HFFc6 (cell line): ENCODE results near the gene EVI5L. TPM values are rescaled to one million over a fixed set of nuclear protein-coding genes. Genes with fewer than 3 reads are reported as not detected.
"Not testable (repeated sequence)": the region's sequence is repeated elsewhere in the genome, so short reads cannot be mapped to it uniquely, and the experiment has no call there.

ENCODE experiments used
- DNase-seq: peaks from one replicate; pipeline ENCODE4 v3.0.0-alpha.2; 2018
- H3K27ac Mint-ChIP-seq: 2 replicates; pipeline ENCODE4 v1.8.0; 2020; ENCODE audit warnings: mild to moderate bottlenecking, mixed read lengths
- H3K27me3 Mint-ChIP-seq: 2 replicates; pipeline ENCODE4 v1.8.0; 2021; ENCODE audit warnings: mild to moderate bottlenecking, moderate library complexity, mixed read lengths; ENCODE audit not compliant: insufficient read depth
- H3K36me3 Mint-ChIP-seq: 2 replicates; pipeline ENCODE4 v1.8.0; 2021; ENCODE audit warnings: low read depth, mixed read lengths
- H3K4me1 Mint-ChIP-seq: 2 replicates; pipeline ENCODE4 v1.8.0; 2020; ENCODE audit warnings: low read depth, mixed read lengths
- H3K4me3 Mint-ChIP-seq: 2 replicates; pipeline ENCODE4 v1.8.0; 2020; ENCODE audit warnings: mild to moderate bottlenecking, moderate library complexity, mixed read lengths
- H3K9me3 Mint-ChIP-seq: 2 replicates; pipeline ENCODE4 v1.8.0; 2020; ENCODE audit warnings: mild to moderate bottlenecking, mixed read lengths
- total RNA-seq, 6 experiments: library from RNA; stranded (reverse); fragmentation: NEBNext Ultra II Directional; extraction: Animal tissue kit (Norgen Biotek cat#: 25700); gene quantifications; 2 replicates in 1 of 6; 3 replicates in 5 of 6; pipeline ENCODE4 v1.2.3, GENCODE V29; 2021
- TF ChIP-seq, protein P1 (sequence below): fragments of 200-600 bp; sonication (generic); IDR thresholded peaks from 2 replicates; pipeline ENCODE4 v1.5.0; 2021; ENCODE audit warnings: antibody characterized with exemption, mild to moderate bottlenecking

Gene EVI5L
- total RNA-seq, 6 experiments from 2014 or later: 26.4 to 33.0 (median 27.7) TPM

DNA sequence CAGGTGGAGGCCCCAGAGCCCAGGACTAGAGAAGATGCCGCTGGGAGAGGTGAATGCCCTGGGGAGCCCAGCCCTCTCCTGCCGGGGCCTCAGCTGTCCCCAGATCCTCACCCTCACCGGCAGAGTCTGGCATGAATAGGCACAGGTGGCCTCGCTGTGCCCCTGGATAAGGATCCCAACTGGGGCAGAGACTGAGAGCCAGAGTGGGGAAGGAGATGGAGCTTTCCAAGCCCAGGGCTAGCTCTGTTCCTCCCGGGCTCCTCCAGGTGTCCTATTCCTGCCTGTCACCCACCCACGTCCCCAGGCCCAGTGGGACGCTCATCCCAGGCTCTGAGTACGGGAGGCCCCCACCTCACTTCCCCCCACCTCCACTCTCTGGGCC lies 27.7 kb downstream of the EVI5L start:
- Mint-ChIP-seq H3K4me3 (no peak overlapping the region), H3K36me3 (no peaks in the 10 kb centered on the region), H3K4me1 (peaks cover 6% of the 10 kb centered on the region; the same call in 1 of the 2 replicates), H3K27me3 (peaks cover 7% of the 10 kb centered on the region), H3K9me3 (no peaks in the 10 kb centered on the region), H3K27ac (no peak overlapping the region)
- TF ChIP-seq, protein P1, sequence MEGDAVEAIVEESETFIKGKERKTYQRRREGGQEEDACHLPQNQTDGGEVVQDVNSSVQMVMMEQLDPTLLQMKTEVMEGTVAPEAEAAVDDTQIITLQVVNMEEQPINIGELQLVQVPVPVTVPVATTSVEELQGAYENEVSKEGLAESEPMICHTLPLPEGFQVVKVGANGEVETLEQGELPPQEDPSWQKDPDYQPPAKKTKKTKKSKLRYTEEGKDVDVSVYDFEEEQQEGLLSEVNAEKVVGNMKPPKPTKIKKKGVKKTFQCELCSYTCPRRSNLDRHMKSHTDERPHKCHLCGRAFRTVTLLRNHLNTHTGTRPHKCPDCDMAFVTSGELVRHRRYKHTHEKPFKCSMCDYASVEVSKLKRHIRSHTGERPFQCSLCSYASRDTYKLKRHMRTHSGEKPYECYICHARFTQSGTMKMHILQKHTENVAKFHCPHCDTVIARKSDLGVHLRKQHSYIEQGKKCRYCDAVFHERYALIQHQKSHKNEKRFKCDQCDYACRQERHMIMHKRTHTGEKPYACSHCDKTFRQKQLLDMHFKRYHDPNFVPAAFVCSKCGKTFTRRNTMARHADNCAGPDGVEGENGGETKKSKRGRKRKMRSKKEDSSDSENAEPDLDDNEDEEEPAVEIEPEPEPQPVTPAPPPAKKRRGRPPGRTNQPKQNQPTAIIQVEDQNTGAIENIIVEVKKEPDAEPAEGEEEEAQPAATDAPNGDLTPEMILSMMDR: no peak
- no peak for DNase-seq

DNA sequence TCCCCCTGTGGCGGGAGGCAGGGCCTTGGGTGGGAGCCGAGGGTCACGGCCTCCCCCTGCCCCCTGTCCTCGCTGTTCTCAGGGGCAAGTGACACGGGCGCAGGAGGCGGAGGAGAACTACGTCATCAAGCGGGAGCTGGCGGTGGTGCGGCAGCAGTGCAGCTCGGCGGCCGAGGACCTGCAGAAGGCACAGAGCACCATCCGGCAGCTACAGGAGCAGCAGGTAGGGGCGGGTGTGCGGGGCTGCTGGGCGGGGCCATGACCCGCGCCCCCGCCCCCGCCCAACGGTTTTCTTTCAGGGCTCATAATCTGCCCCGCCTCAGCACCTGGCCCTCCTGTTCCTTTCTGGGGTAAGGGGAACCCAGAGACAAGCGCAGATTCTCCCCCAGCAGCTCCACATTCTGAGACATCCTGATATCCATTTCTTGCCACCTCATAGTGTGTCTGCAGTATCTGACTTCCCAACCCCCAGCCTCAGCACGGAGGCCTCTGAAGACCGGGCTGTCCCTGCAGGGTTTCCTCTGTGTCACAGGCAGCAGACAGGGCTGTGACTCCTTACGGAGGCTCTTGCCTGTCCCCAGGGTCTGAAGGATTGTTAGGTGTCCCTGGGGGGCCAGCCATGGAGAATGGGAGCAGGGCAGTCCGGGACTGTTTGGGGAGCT lies 28.2 kb downstream of the EVI5L start:
- H3K36me3 Mint-ChIP-seq: no peaks in the 10 kb centered on the region
- no peak overlapping the region for H3K4me3 Mint-ChIP-seq
- TF ChIP-seq, protein P1: no peak
- no peak for DNase-seq
- no peaks in the 10 kb centered on the region for H3K9me3 Mint-ChIP-seq
- peaks cover 4% of the 10 kb centered on the region for H3K27me3 Mint-ChIP-seq
- H3K27ac Mint-ChIP-seq: no peak overlapping the region
- H3K4me1 Mint-ChIP-seq: 0 out of 2 replicates have a peak, but pooled peaks cover under 1% of the 10 kb centered on the region

DNA sequence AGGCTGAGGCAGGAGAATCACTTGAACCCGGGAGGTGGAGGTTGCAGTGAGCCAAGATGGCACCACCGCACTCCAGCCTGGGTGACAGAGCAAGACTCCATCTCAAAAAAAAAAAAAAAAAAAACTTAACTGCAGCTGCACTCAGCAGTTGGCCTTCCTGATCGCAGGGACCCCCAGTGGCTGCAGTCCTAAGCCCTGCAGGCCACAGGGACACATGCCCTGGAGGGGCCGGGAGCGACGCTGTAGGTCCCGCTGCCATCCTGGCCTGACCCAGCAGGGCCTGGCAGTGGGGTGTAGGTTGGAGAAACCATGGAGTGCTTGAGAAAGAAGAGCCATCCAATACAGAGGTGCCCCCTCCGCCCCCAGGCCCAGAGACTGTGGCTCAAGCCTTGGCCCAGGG lies 29.1 kb downstream of the EVI5L start:
- not testable (repeated sequence) for H3K4me1 Mint-ChIP-seq, DNase-seq, H3K27me3 Mint-ChIP-seq, H3K4me3 Mint-ChIP-seq, H3K9me3 Mint-ChIP-seq, H3K27ac Mint-ChIP-seq, H3K36me3 Mint-ChIP-seq

DNA sequence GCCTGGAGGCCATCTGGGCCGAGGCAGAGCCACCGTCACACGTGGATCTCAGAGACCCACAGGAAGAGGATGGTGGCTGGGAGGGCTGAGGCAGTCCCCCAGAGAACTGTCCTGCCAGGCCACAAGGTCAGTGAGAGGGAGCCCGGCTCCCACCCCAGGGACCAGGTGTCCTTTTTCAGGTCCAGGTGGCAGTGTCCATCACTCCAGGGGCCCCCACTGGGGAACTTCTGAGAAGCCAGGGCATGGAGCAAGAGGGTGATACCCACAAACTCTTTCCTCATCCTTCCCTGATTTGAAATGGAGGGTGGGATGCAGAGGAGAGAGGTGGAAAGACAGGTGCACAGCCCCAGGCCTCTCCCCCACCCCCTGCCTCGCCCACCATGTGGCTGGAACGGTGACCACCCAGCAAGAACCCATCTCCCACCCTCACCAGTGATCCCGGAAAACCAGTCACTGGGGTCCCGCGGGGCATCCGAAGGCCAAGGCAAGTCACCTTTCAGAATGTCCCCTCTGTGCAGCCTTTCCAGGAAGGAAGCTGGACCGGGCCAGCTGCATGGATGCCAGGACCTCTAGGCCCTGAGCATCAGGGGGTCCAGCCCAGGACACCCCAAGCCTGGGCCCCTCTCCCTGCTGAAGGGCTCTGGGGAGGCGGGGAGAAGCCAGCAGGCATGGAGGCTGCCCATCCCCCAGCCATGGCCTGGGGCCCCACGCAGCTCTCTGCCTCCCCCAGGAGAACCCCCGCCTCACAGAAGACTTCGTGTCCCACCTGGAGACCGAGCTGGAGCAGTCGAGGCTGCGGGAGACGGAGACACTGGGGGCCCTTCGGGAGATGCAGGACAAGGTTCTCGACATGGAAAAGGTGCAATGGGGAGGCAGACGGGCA lies 30.1 kb downstream of the EVI5L start:
- Mint-ChIP-seq H3K4me1 (no peaks in the 10 kb centered on the region), H3K9me3 (no peaks in the 10 kb centered on the region), H3K36me3 (no peaks in the 10 kb centered on the region), H3K4me3 (no peak overlapping the region), H3K27ac (no peak overlapping the region), H3K27me3 (peaks cover 4% of the 10 kb centered on the region)
- DNase-seq: no peak
- TF ChIP-seq, protein P1: no peak

DNA sequence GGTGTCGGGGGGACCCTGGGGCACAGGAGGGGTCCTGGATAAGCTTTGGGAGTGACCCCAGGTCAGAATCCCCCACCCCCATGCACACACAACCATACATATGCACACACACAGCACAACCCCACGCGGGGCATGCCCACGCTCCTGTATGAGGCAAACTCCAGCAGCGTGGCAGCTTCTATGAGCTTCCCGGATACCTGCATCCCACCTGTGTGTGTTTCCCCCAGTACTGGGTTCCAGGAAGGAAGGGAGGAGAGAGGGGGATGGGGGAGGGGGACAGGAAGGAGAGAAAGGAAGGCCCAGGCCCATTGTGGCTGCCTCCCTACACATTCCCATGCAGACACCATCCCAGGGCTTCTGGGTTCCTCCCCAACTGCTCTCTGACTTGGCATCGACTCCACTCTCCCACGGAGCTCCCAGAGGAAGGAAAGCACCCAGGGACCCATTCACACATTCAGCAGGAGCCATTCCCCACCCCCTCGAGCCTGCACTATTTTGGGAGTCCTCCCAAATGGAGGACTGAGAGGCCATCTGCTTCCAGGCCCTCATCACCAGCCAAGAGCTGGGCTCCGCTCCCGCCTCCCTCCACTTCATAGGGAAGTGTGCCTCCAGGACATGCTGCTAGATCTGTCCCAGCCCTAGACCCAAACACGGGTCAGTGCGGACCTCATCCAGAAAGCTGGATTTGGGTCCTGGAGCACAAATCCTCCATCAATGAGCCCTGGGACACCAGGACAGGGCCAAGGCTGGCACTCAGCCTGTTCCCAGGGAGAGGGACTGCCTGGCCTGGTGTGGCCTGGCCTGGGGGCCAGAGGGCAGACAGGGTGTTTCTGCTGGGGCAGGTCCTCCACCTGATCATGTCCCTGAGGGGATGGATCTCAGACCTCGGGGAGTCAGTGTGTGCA lies 30.9 kb downstream of the EVI5L start:
- no peak for DNase-seq

More for the DNA sequence above, 30.9 kb downstream of the EVI5L start:
- no peaks in the 10 kb centered on the region for H3K4me1 Mint-ChIP-seq
- TF ChIP-seq, protein P1: no peak
- no peak overlapping the region for H3K4me3 Mint-ChIP-seq
- peaks cover 4% of the 10 kb centered on the region for H3K27me3 Mint-ChIP-seq
- H3K9me3 Mint-ChIP-seq: no peaks in the 10 kb centered on the region
- no peaks in the 10 kb centered on the region for H3K36me3 Mint-ChIP-seq
- H3K27ac Mint-ChIP-seq: no peak overlapping the region
